Tibial nerve (tissue), 4 donors: ENCODE measurements around the gene CTNNA2. TPM values are rescaled to one million over a fixed set of nuclear protein-coding genes. Genes with fewer than 3 reads are reported as not detected.

Source experiments
- DNase-seq, 2 donors: peaks; one replicate each; pipeline ENCODE4 v3.0.0-alpha.2; 2019; ENCODE audit warnings: low spot score in 2 of 2
- H3K27ac ChIP-seq, 4 donors: fragments of 200-600 bp; sonication (generic) in 3 of 4; one replicate each; pipeline ENCODE4 v1.5.1; 2017 to 2019; ENCODE audit warnings: mild to moderate bottlenecking in 1 of 4
- H3K27me3 ChIP-seq, 2 donors: fragments of 200-600 bp; sonication (generic) in 1 of 2; one replicate each; pipeline versions ENCODE4 v1.5.1 to v1.6.0; 2017 to 2019
- H3K36me3 ChIP-seq, 3 donors: fragments of 200-600 bp; sonication (generic); one replicate each; pipeline ENCODE4 v1.5.1; 2018 to 2019
- H3K4me1 ChIP-seq, 4 donors: fragments of 200-600 bp; sonication (generic) in 3 of 4; one replicate each; pipeline ENCODE4 v1.5.1; 2017 to 2019
- H3K4me3 ChIP-seq, 4 donors: fragments of 200-600 bp; sonication (generic) in 3 of 4; one replicate each; pipeline ENCODE4 v1.5.1; 2017 to 2019; ENCODE audit warnings: mild to moderate bottlenecking in 1 of 4, moderate library complexity in 1 of 4
- H3K9me3 ChIP-seq, 4 donors: fragments of 200-600 bp; sonication (generic) in 3 of 4; one replicate each; pipeline ENCODE4 v1.5.1; 2017 to 2019
- EP300 ChIP-seq, 2 donors: sonication (generic); formaldehyde crosslinking; IDR thresholded peaks; one replicate each; pipeline ENCODE4 v1.6.1; 2017; ENCODE audit warnings: antibody characterized with exemption in 2 of 2, mild to moderate bottlenecking in 1 of 2
- POLR2A ChIP-seq, 2 donors: fragments of 450-650 bp; IDR thresholded peaks; one replicate each; pipeline ENCODE4 v1.6.1; 2017; ENCODE audit warnings: antibody characterized with exemption in 2 of 2, mild to moderate bottlenecking in 2 of 2, moderate library complexity in 2 of 2
- WGBS, 2 donors: methylation state at CpG; one replicate each; pipeline ENCODE4 v1.1.5; 2018; 5-methylcytosine and 5-hydroxymethylcytosine counted together
- total RNA-seq, 4 donors: library from RNA; depleted of rRNA; stranded (reverse); fragments of >200 nt; gene quantifications; one replicate each; pipeline ENCODE4 v1.1.0, GENCODE V29; 2016
- TF ChIP-seq, protein P1 (sequence below), 5 experiments: fragments of 200-600 bp in 3 of 5; fragments of 450-650 bp in 2 of 5; sonication (generic) in 3 of 5; IDR thresholded peaks; one replicate each; pipeline ENCODE4 v1.5.1; 2016 to 2019; ENCODE audit warnings: antibody characterized with exemption in 5 of 5, mild to moderate bottlenecking in 3 of 5, moderate library complexity in 2 of 5

Gene CTNNA2
- total RNA-seq, 4 donors from 2014 or later = 0.39 to 3.3 (median 0.75) TPM

DNA sequence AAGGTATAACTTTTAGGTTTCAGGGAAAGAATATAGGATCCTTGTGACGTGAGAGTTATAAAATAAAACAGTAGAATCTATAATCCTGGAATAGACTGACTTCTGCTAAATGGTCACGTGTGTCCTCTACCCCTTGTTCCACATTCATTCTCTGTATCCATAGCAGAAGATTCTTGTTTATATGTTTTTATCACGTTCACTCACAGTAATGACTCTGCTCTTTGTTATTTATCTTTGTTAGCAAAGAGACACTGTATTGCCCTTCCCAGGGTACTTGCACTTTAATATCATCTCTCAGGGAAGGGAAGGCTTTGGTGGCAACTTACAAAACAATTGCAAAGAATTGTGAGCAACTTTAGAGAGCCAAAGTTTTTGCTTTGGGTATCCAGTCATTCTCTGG, 997.9 kb downstream of the CTNNA2 start:
- no peaks in the 10 kb centered on the region for H3K27me3 ChIP-seq
- no peak overlapping the region for H3K4me3 ChIP-seq
- H3K27ac ChIP-seq = no peak overlapping the region
- no peaks in the 10 kb centered on the region for H3K36me3 ChIP-seq
- no peak for DNase-seq
- TF ChIP-seq EP300 (IDR thresholded peaks at IDR 0.05) (no peak), POLR2A (IDR thresholded peaks at IDR 0.05) (no peak)
- TF ChIP-seq, protein P1, sequence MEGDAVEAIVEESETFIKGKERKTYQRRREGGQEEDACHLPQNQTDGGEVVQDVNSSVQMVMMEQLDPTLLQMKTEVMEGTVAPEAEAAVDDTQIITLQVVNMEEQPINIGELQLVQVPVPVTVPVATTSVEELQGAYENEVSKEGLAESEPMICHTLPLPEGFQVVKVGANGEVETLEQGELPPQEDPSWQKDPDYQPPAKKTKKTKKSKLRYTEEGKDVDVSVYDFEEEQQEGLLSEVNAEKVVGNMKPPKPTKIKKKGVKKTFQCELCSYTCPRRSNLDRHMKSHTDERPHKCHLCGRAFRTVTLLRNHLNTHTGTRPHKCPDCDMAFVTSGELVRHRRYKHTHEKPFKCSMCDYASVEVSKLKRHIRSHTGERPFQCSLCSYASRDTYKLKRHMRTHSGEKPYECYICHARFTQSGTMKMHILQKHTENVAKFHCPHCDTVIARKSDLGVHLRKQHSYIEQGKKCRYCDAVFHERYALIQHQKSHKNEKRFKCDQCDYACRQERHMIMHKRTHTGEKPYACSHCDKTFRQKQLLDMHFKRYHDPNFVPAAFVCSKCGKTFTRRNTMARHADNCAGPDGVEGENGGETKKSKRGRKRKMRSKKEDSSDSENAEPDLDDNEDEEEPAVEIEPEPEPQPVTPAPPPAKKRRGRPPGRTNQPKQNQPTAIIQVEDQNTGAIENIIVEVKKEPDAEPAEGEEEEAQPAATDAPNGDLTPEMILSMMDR (IDR thresholded peaks at IDR 0.05) = no peak
- no peaks in the 10 kb centered on the region for H3K4me1 ChIP-seq
- 79 to 82% methylated on average over 3 of the region's 3 CpGs for WGBS, 2 donors
- H3K9me3 ChIP-seq = no peaks in the 10 kb centered on the region

DNA sequence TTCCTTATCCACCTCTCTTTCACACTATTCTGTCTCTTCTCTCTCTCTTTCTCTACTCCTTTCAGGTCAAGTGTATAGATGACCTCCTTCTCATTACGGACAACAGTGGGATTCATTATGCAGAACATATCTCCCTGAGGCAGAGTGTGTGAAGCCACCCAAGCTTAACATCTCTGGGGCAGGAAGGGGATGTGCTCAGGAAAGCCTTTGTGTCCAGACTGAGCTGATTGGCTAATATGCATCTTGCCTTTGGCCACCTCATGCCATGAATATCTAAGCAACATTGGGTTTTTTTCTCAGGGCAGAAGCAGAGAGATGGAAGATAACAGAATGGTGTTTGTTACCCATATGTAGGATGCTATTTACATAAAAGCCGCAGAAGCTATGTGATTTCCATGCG, 1003.1 kb downstream of the CTNNA2 start:
- TF ChIP-seq, protein P1 (IDR thresholded peaks at IDR 0.05) = no peak
- TF ChIP-seq EP300 (IDR thresholded peaks at IDR 0.05) (no peak), POLR2A (IDR thresholded peaks at IDR 0.05) (no peak)
- no peak overlapping the region for H3K27ac ChIP-seq
- H3K27me3 ChIP-seq = no peaks in the 10 kb centered on the region
- H3K4me3 ChIP-seq = no peak overlapping the region
- no peaks in the 10 kb centered on the region for H3K36me3 ChIP-seq
- H3K9me3 ChIP-seq = no peaks in the 10 kb centered on the region
- 82 to 91% methylated on average over 3 of the region's 3 CpGs for WGBS, 2 donors
- H3K4me1 ChIP-seq = no peaks in the 10 kb centered on the region
- DNase-seq = no peak

DNA sequence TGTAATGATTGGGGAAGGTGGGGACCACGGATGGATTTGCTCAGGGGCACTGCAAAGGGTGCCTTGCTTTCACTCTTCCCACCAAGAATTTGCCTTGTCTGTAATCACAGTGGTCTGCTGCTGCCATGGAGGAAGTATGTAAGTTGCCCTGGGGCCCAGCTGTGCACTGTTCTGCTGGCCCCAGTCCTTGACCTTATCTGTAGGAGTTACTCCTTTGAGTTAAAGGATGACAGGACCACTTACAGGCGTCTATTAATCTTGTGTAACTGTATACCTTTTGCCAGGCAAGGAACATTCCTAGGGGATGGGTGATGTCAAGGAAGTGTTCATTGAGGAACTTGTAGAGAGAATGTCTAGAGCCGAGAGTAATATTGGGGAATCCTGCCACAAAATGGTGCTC, 1004.5 kb downstream of the CTNNA2 start:
- Histone ChIP-seq H3K36me3 (no peaks in the 10 kb centered on the region), H3K4me3 (no peak overlapping the region), H3K27ac (no peak overlapping the region), H3K9me3 (no peaks in the 10 kb centered on the region), H3K27me3 (no peaks in the 10 kb centered on the region), H3K4me1 (no peaks in the 10 kb centered on the region)
- 62 to 79% methylated on average over 3 of the region's 3 CpGs for WGBS, 2 donors
- TF ChIP-seq EP300 (IDR thresholded peaks at IDR 0.05) (no peak), POLR2A (IDR thresholded peaks at IDR 0.05) (no peak)
- TF ChIP-seq, protein P1 (IDR thresholded peaks at IDR 0.05) = no peak
- DNase-seq = no peak

DNA sequence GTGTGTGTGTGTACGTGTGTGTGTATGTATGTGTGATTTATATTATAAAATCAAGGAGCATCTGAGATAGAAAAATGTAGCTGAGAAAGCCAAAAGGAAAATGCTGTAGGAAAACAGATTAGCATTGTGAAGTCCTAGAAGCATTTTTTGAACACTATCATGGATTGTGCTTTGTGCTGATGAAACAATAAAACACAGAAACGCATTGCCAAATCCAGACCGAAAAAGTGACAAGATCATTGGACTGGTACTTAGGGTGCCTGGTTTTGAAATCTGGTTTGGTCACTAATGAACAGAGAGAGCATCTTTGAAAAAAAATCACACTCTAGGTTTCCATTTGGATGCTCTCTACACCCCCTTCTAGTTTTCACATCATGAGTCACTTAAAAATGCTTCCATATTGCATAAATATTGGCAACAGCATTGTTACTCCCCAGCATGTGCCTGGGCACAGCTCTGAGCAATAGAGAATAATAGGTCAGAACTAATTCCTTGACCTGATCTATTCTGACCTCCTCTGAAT, 1006.3 kb downstream of the CTNNA2 start:
- H3K4me1 ChIP-seq = no peaks in the 10 kb centered on the region
- no peaks in the 10 kb centered on the region for H3K27me3 ChIP-seq
- no peak overlapping the region for H3K27ac ChIP-seq
- no peaks in the 10 kb centered on the region for H3K36me3 ChIP-seq
- WGBS, 2 donors = 42 to 55% methylated on average over 3 of the region's 3 CpGs
- no peak for DNase-seq
- no peak for TF ChIP-seq POLR2A (IDR thresholded peaks at IDR 0.05)
- TF ChIP-seq, protein P1 (IDR thresholded peaks at IDR 0.05) = no peak
- no peak for TF ChIP-seq EP300 (IDR thresholded peaks at IDR 0.05)
- no peaks in the 10 kb centered on the region for H3K9me3 ChIP-seq
- no peak overlapping the region for H3K4me3 ChIP-seq

DNA sequence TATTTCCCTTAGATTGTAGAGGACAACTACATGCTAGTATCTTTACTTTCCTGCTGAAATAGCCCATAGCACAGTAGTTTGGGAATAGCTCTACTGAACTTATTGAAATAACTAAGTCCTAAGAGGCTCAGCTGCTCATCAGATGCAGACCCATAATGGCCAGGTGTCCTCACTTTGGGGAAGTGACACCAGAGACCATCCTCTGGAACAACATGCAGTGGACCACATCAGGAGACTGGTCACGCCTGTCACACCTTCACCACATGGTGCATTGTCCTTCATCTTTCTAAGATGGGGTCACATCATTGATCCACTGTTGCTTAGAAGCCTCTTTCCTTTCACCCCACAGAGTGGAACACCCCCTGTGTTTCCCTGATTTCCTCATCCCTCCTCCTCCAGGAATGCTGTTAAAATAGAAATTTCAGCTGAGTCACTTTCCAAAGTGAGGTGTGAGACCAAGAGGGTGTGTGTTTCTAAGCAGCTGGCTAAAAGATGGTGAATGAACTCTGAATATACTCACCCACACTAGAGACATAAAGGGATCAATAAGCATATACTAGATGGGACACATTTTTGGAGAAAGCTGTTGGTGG, 1006.9 kb downstream of the CTNNA2 start:
- Histone ChIP-seq H3K36me3 (no peaks in the 10 kb centered on the region), H3K4me3 (no peak overlapping the region), H3K27ac (no peak overlapping the region), H3K27me3 (no peaks in the 10 kb centered on the region), H3K9me3 (no peaks in the 10 kb centered on the region), H3K4me1 (no peaks in the 10 kb centered on the region)
- no peak for DNase-seq
- TF ChIP-seq, protein P1 (IDR thresholded peaks at IDR 0.05) = no peak
- TF ChIP-seq EP300 (IDR thresholded peaks at IDR 0.05) (no peak), POLR2A (IDR thresholded peaks at IDR 0.05) (no peak)
- WGBS, 2 donors = 44 to 100% methylated on average over 1 of the region's 1 CpG
